HG03103 (cell line): Measurements from ENCODE around the gene SELENOW.
"Not testable (repeated sequence)": the region's sequence is repeated elsewhere in the genome, so short reads cannot be mapped to it uniquely, and the experiment has no call there.

ENCODE experiments used
- ATAC-seq: cut with Tn5 transposase; IDR thresholded peaks from one replicate; pipeline ENCODE4 v1.9.1; 2021; ENCODE audit warnings: low read depth; ENCODE audit not compliant: unreplicated experiment

The SELENOW gene

GRCh38 chr19:47778049-47778953, at the start of gene SELENOW:
SELENOW (plus strand) TSS chr19:47778703; CDS start chr19:47778786, 83 bp downstream.
- no peak for ATAC-seq

GRCh38 chr19:47729468-47729798, 49.1 kb upstream of the SELENOW start:
- ATAC-seq, result no peak

DNA sequence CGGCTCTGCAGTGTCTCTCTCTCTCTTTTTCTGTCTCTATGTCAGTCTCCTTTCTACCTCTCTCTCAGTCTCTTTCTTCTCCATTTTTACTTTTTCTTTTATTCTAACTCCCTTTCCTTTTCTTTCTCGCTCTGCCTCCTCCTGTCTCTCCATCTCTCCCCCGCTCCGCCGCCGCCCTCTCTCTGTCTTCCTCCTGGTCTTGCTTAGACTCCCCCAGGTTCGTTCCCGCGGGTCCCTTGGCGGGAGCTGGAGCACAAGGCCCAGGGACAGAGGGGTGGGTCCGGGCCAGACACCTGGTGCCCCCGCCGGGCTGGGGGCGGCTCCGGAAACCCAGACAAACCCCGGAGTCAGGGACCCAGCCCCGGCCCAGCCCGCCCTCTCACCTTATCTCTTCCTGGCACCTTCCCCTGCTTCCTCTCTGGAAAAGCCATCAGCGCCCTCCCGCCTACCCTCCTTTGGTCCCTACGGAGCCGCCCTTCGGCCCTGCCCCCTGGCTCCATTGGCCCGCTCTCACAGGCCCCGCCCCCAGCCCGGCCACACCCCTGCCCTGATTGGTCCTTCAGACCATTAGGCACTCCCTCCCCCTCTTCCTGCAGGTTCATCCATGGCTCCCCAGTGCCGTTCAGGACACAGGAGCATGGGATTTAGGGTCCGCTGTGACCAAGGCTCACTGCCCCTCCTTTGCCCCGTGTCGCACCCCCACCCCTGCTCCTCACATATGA, 48.5 kb upstream of the SELENOW start:
- no peak for ATAC-seq

DNA sequence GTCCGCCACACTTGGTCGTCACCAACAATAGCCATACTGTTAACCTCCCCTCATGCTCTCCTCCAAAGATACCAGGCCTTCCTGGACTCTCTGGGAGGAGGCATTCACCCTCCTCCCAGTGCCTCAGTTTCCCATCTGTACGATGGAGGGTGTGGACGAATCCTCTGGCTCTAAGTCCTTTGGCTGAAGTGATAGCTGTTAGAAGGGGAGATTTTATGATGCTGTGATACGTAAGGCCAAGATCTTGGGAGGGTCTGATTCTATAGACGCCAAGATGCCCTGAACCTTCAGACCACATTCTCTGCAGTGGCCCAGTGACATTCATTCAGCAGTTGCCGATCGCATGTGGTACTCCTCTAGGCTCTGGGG, 48.0 kb upstream of the SELENOW start:
- ATAC-seq, result no peak

DNA sequence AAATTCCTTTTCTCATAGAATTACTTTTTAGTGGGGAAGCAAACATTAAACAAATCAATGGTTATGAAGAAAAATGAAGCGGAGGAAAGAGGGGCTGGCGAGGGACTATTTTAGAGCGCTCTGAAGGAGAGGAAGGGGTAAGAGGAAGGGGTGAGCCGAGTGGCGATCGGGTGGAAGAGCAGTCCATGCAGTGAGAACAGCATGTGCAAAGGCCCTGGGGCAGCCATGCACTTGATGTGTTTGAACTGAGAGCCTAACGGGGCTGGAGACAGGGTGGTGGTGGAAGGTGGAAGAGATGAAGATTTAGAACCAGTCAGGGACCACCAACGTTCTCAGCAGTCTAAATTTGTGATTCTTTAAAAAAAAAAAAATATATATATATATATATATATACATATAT, 47.6 kb upstream of the SELENOW start:
- ATAC-seq, result no peak

GRCh38 chr19:47735131-47735530, 43.4 kb upstream of the SELENOW start:
- ATAC-seq, result no peak

GRCh38 chr19:47740866-47741519, 37.5 kb upstream of the SELENOW start:
- ATAC-seq, result no peak

DNA sequence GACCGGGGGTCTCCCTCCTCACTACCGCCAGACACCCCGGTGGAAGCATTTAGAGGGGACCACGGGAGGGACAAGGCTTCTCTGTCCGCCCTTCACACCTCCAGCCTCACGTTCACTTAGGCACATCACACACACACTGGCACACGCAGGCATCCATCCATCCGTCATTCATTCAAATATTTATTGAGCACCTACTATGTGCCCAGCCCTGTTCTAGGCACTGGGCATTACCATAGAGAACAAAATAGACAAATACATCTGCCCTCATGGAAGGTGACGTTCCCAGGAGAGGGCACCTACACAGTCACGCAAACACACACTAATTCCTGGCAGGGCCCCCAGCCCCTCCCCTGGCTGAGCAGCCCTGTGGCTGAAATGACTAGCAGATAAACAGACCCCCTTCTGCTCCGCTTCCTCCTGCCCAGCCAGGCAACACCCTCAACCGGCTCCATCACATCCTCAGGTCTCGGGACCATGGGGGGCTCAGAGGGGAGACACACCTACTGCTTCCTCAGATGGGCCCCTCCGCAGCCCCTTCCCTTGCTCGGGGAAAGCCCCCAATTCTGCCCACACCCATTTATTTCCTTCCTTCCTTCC, 36.9 kb upstream of the SELENOW start:
- no peak for ATAC-seq

DNA sequence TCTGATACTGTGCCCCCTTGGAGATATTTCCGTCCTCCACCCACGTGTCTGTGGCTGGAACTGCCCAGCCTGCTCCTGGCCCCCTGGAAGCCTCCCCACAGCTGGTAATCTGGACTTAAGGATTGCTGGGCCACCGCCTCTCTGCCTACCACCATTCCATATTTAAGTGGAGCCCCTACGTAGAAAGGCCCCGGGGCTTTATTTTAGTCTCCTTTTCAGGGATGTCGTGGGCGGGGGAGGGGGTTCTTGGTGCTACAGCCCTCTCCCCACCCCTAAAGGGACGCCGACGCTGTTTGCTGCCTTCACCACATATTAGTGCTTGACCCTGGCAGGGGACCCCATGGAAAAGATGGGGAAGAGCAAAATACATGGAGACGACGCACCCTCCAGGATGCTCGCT, 35.9 kb upstream of the SELENOW start:
- ATAC-seq, result no peak

- ATAC-seq, result no peak
Measured at GRCh38 chr19:47745010-47745901, 33.2 kb upstream of the SELENOW start, which contains the start of gene NOP53. NOP53 (plus strand) TSS chr19:47745546; CDS start chr19:47745560, 14 bp downstream.

GRCh38 chr19:47746129-47746528, 32.4 kb upstream of the SELENOW start:
- not testable (repeated sequence) for ATAC-seq

- ATAC-seq, result no peak
Measured at GRCh38 chr19:47749326-47749725, 29.2 kb upstream of the SELENOW start.

DNA sequence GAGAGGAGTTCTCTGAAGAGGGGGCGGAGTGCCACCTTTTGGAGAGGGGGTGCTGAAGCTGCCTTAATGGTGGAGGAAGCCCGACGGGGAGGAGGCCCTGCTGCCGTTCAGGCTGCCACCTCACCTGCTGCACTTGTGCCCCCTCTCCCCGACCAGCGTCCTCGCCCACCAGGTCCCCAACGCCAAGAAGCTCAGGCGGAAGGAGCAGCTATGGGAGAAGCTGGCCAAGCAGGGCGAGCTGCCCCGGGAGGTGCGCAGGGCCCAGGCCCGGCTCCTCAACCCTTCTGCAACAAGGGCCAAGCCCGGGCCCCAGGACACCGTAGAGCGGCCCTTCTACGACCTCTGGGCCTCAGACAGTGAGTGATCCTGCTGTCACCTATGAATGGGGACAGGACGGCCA, 27.8 kb upstream of the SELENOW start:
- ATAC-seq, result no peak

DNA sequence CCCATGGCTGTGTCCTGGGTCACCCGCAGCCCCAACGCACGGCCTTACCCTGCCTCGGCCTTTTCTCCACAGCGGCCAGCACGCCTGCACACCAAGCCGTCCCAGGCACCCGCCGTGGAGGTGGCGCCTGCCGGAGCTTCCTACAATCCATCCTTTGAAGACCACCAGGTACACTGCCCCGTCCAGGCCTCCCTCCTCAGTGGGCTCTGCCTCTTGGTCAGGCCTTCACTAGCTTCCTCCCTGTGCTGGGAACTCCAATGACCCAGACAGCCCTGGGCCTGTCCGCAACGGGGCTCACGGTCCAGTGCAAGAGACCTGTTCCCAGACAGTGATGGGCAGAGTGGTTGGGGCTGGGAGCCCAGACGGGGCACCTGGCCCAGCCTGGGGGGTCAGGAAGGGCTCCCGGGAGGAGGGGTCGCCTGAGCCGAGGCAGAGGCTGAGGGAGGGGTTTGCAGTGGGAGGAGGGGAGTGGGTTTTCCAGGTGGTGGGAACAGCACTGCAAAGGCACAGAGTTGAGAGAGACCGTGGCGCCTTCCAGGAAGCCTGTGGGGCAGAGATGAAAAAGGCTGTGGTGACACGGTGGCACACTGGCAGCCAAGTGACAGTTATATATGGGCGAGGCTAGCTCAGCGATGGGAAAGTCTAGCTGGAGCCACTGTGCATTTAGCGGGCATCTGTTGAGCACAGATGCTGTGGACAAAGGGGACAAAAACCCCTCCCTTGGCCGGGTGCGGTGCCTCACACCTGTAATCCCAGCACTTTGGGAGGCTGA, 25.9 kb upstream of the SELENOW start:
- no peak for ATAC-seq

- ATAC-seq, result no peak
Measured at GRCh38 chr19:47754206-47755064, 24.1 kb upstream of the SELENOW start.

DNA sequence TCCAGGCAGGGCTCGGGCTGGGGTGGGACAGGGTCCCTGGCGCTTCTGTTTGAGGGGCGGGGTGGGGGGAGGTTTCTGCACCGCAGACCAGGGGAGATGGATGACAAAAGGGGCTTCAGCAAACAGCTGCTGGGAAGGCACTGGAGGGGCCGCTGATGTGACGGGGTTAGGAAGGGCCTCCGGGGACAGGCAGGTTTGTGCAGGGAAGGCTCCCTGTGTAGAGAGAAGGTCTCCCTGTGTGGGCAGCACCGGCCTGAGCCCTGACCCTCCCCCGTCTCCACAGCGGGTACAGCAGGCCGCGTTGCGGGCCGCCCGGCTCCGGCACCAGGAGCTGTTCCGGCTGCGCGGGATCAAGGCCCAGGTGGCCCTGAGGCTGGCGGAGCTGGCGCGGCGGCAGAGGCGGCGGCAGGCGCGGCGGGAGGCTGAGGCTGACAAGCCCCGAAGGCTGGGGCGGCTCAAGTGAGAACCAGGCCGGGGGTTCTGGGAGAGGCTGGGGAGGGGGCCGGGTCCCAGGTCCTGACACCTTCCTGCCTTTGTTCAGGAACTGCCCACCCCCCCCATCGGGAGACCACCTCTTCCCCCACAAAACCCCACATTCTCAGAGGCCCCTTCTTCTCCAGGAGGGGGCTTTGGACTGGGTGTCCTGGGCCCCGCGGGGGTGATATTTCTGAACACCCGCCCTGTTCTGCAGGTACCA, 23.3 kb upstream of the SELENOW start:
- no peak for ATAC-seq

GRCh38 chr19:47755762-47756626, 22.5 kb upstream of the SELENOW start:
- ATAC-seq, result no peak
